Measurements from ENCODE around the gene C4orf51.

- TF ChIP-seq CTCF (IDR thresholded peaks at IDR 0.05; ENCODE audit: borderline replicate concordance, extremely low read depth, low read length, poor library complexity, severe bottlenecking) (no peak), EZH2 (IDR thresholded peaks at IDR 0.05; ENCODE audit: borderline replicate concordance, low read depth, low read length, severe bottlenecking) (no peak)
These were observed 36.7 kb upstream of the C4orf51 start for GRCh38 chr4:145643295-145643694.

Data from DND-41 (cell line).